ENCODE measurements around the gene EFCAB11.
A peak's percentile ranks its signal among the peaks of the same experiment; 100 is the strongest.

Gene EFCAB11

GRCh38 chr14:89954070-89955021, at the start of gene EFCAB11:
Gene EFCAB11 (minus strand): TSS chr14:89954730. CDS start chr14:89954660, 70 bp downstream.
- peak; percentile 96 for DNase-seq

- no peak for DNase-seq
Measured at GRCh38 chr14:90003526-90004307, 49.2 kb upstream of the EFCAB11 start.

GRCh38 chr14:90000935-90001334, 46.4 kb upstream of the EFCAB11 start:
- no peak for DNase-seq

- no peak for DNase-seq
Measured at GRCh38 chr14:89996963-89997362, 42.4 kb upstream of the EFCAB11 start.

GRCh38 chr14:89992273-89992672, 37.7 kb upstream of the EFCAB11 start:
- no peak for DNase-seq

- DNase-seq: no peak
Measured at GRCh38 chr14:89990623-89991275, 36.2 kb upstream of the EFCAB11 start.

GRCh38 chr14:89990218-89990617, 35.7 kb upstream of the EFCAB11 start:
- no peak for DNase-seq

- DNase-seq: no peak
Measured at GRCh38 chr14:89988787-89989186, 34.3 kb upstream of the EFCAB11 start.

GRCh38 chr14:89987161-89987475, 32.6 kb upstream of the EFCAB11 start:
- no peak for DNase-seq

GRCh38 chr14:89986462-89987160, 32.1 kb upstream of the EFCAB11 start:
- DNase-seq: no peak

- DNase-seq: no peak
Measured at GRCh38 chr14:89983375-89983774, 28.8 kb upstream of the EFCAB11 start.

GRCh38 chr14:89978656-89979055, 24.1 kb upstream of the EFCAB11 start:
- no peak for DNase-seq

GRCh38 chr14:89977668-89978067, 23.1 kb upstream of the EFCAB11 start:
- no peak for DNase-seq

GRCh38 chr14:89973234-89973823, 18.8 kb upstream of the EFCAB11 start:
- DNase-seq: peak; percentile 44

GRCh38 chr14:89965839-89966238, 11.3 kb upstream of the EFCAB11 start:
- no peak for DNase-seq

- DNase-seq: no peak
Measured at GRCh38 chr14:89963288-89963978, 8.9 kb upstream of the EFCAB11 start.

- DNase-seq: no peak
Measured at GRCh38 chr14:89960914-89961313, 6.4 kb upstream of the EFCAB11 start.

- no peak for DNase-seq
Measured at GRCh38 chr14:89959853-89960445, 5.4 kb upstream of the EFCAB11 start.

GRCh38 chr14:89958966-89959365, 4.4 kb upstream of the EFCAB11 start:
- DNase-seq: no peak

- no peak for DNase-seq
Measured at GRCh38 chr14:89957791-89958190, 3.3 kb upstream of the EFCAB11 start.

GRCh38 chr14:89957376-89957775, 2.8 kb upstream of the EFCAB11 start:
- DNase-seq: no peak

All from RPMI8226 (cell line).